IMR-90 (cell line): ENCODE measurements around the gene SLC7A7. TPM values are rescaled to one million over a fixed set of nuclear protein-coding genes. Genes with fewer than 3 reads are reported as not detected.

Experiments used
- ATAC-seq: fragments of 200-7000 bp; cut with Tn5 transposase; 2 replicates; pipeline ENCODE4 v1.9.1; 2020; ENCODE audit warnings: low read depth, mild to moderate bottlenecking, moderate library complexity
- BruUV-seq: library from RNA; stranded (reverse); fragments of 400-500 nt; replicated peaks from 2 replicates; lab custom pipeline; 2021; lab: Mats Ljungman, UMichigan
- CTCF ChIA-PET: fragments of 300-600 bp; formaldehyde crosslinking; extraction: SDS; loops from one replicate; lab custom pipeline; 2021; ENCODE audit warnings: antibody characterized with exemption; lab: Yijun Ruan, JAX
- POLR2A ChIA-PET: fragments of 300-600 bp; sonication (Branson Sonifier 250); formaldehyde crosslinking; loops from one replicate; lab custom pipeline; 2022; ENCODE audit warnings: antibody characterized with exemption; ENCODE audit not compliant: unreplicated experiment; lab: Charles Lee
- DNase-seq: peaks from one replicate; pipeline ENCODE4 v3.0.0; 2013
- H2AFZ ChIP-seq: replicated peaks from 2 replicates; pipeline ENCODE3; 2013; ENCODE audit warnings: low read length, mild to moderate bottlenecking; ENCODE audit not compliant: poor library complexity
- H2AK5ac ChIP-seq: 2 replicates; pipeline ENCODE4 v1.6.1; 2013; ENCODE audit warnings: low read depth, low read length, inconsistent platforms
- H2AK9ac ChIP-seq: replicated peaks from 2 replicates; pipeline ENCODE3; 2013; ENCODE audit warnings: mild to moderate bottlenecking, low read depth, low read length, moderate library complexity; ENCODE audit not compliant: poor library complexity
- H2BK120ac ChIP-seq: 2 replicates; pipeline ENCODE4 v1.6.1; 2013; ENCODE audit warnings: low read depth, low read length, inconsistent platforms
- H2BK15ac ChIP-seq: 3 replicates; pipeline ENCODE4 v1.6.1; 2013; ENCODE audit warnings: low read depth, low read length, inconsistent platforms
- H2BK20ac ChIP-seq: 2 replicates; pipeline ENCODE4 v1.6.1; 2013; ENCODE audit warnings: low read depth, mild to moderate bottlenecking, inconsistent platforms, low read length, moderate library complexity
- H2BK5ac ChIP-seq: 2 replicates; pipeline ENCODE4 v1.6.1; 2013; ENCODE audit warnings: mild to moderate bottlenecking, low read depth, low read length, inconsistent platforms; ENCODE audit not compliant: poor library complexity, severe bottlenecking
- H3K14ac ChIP-seq: replicated peaks from 2 replicates; pipeline ENCODE4 v1.6.1; 2013; ENCODE audit warnings: low read depth, low read length, inconsistent platforms
- H3K18ac ChIP-seq: 2 replicates; pipeline ENCODE4 v1.6.1; 2013; ENCODE audit warnings: low read depth, low read length, control low read depth
- H3K23ac ChIP-seq: 2 replicates; pipeline ENCODE4 v1.6.1; 2013; ENCODE audit warnings: low read depth, low read length, inconsistent platforms
- H3K27ac ChIP-seq: 2 replicates; pipeline ENCODE4 v1.5.1; 2013; ENCODE audit warnings: mild to moderate bottlenecking, control low read depth, low read length; ENCODE audit not compliant: insufficient read depth
- H3K27me3 ChIP-seq: 2 replicates; pipeline ENCODE4 v1.6.1; 2013; ENCODE audit warnings: low read length; ENCODE audit not compliant: control insufficient read depth, insufficient read depth
- H3K36me3 ChIP-seq: 2 replicates; pipeline ENCODE4 v1.6.1; 2013; ENCODE audit warnings: low read length, mixed read lengths; ENCODE audit not compliant: control insufficient read depth, insufficient read depth
- H3K4ac ChIP-seq: 2 replicates; pipeline ENCODE4 v1.6.1; 2013; ENCODE audit warnings: low read depth, low read length, inconsistent platforms
- H3K4me1 ChIP-seq: 2 replicates; pipeline ENCODE4 v1.6.1; 2013; ENCODE audit warnings: low read length, mixed read lengths; ENCODE audit not compliant: control insufficient read depth, insufficient read depth
- H3K4me2 ChIP-seq: 2 replicates; pipeline ENCODE4 v1.6.1; 2013; ENCODE audit warnings: low read depth, mild to moderate bottlenecking, control low read depth, low read length, moderate library complexity
- H3K4me3 ChIP-seq: 2 replicates; pipeline ENCODE4 v1.5.1; 2013; ENCODE audit warnings: low read depth, mild to moderate bottlenecking, control low read depth, low read length, moderate library complexity; ENCODE audit not compliant: insufficient read depth
- H3K56ac ChIP-seq: 2 replicates; pipeline ENCODE4 v1.6.1; 2013; ENCODE audit warnings: low read length, inconsistent platforms; ENCODE audit not compliant: insufficient read depth; ENCODE audit errors: extremely low read depth
- H3K79me1 ChIP-seq, 2 experiments: 2 replicates each; pipeline ENCODE4 v1.6.1; 2013; ENCODE audit warnings: low read length in 2 of 2, inconsistent platforms in 1 of 2, low read depth in 1 of 2
- H3K9ac ChIP-seq: 2 replicates; pipeline ENCODE4 v1.6.1; 2013; ENCODE audit warnings: low read depth, low read length, control low read depth
- H3K9me1 ChIP-seq: 2 replicates; pipeline ENCODE4 v1.6.1; 2013; ENCODE audit warnings: low read length, inconsistent platforms; ENCODE audit not compliant: insufficient read depth
- H3K9me3 ChIP-seq: 2 replicates; pipeline ENCODE4 v1.6.1; 2013; ENCODE audit warnings: low read length; ENCODE audit not compliant: control insufficient read depth, insufficient read depth
- H4K20me1 ChIP-seq: 2 replicates; pipeline ENCODE4 v1.6.1; 2013; ENCODE audit warnings: low read length, inconsistent platforms; ENCODE audit not compliant: insufficient read depth
- H4K5ac ChIP-seq: 2 replicates; pipeline ENCODE4 v1.6.1; 2013; ENCODE audit warnings: mild to moderate bottlenecking, low read depth, low read length, control low read depth
- H4K8ac ChIP-seq, 2 experiments: 2 replicates each; pipeline ENCODE4 v1.6.1; 2013; ENCODE audit warnings: low read depth in 2 of 2, low read length in 2 of 2, control low read depth in 1 of 2, inconsistent platforms in 1 of 2
- H4K91ac ChIP-seq: 2 replicates; pipeline ENCODE4 v1.6.1; 2013; ENCODE audit warnings: low read depth, low read length, inconsistent platforms; ENCODE audit not compliant: insufficient read depth
- CEBPB ChIP-seq: IDR thresholded peaks from 2 replicates; pipeline ENCODE4 v1.6.1; 2012; ENCODE audit warnings: low read depth, low read length, improper control_type of control experiment
- CHD1 ChIP-seq: IDR thresholded peaks from 2 replicates; pipeline ENCODE4 v1.6.1; 2012; ENCODE audit warnings: low read depth, low read length, improper control_type of control experiment
- CTCF ChIP-seq: conservative IDR thresholded peaks from 2 replicates; pipeline ENCODE4 v1.5.1; 2012; ENCODE audit warnings: mild to moderate bottlenecking, low read depth, low read length, improper control_type of control experiment
- ELK1 ChIP-seq: fragments of 150-350 bp; IDR thresholded peaks from 2 replicates; pipeline ENCODE4 v1.6.1; 2016; ENCODE audit warnings: low read depth, mild to moderate bottlenecking, low read length, moderate library complexity, borderline replicate concordance
- FOS ChIP-seq: fragments of 150-350 bp; IDR thresholded peaks from 2 replicates; pipeline ENCODE4 v1.6.1; 2016; ENCODE audit warnings: low read depth, low read length
- MAFK ChIP-seq: IDR thresholded peaks from 2 replicates; pipeline ENCODE4 v1.6.1; 2012; ENCODE audit warnings: low read depth, low read length, improper control_type of control experiment
- MAZ ChIP-seq: IDR thresholded peaks from 2 replicates; pipeline ENCODE4 v1.6.1; 2012; ENCODE audit warnings: low read depth, mild to moderate bottlenecking, low read length, improper control_type of control experiment, moderate library complexity, borderline replicate concordance
- MXI1 ChIP-seq: IDR thresholded peaks from 2 replicates; pipeline ENCODE4 v1.6.1; 2012; ENCODE audit warnings: low read depth, mild to moderate bottlenecking, low read length, moderate library complexity, borderline replicate concordance
- POLR2A ChIP-seq: IDR thresholded peaks from 2 replicates; pipeline ENCODE4 v1.6.1; 2012; ENCODE audit warnings: mild to moderate bottlenecking, low read depth, low read length
- RAD21 ChIP-seq: IDR thresholded peaks from 2 replicates; pipeline ENCODE4 v1.6.1; 2012; ENCODE audit warnings: low read length, improper control_type of control experiment
- RCOR1 ChIP-seq: IDR thresholded peaks from 2 replicates; pipeline ENCODE4 v1.6.1; 2012; ENCODE audit warnings: mild to moderate bottlenecking, low read length, improper control_type of control experiment; ENCODE audit not compliant: insufficient replicate concordance
- RFX5 ChIP-seq: IDR thresholded peaks from 2 replicates; pipeline ENCODE4 v1.8.0; 2012; ENCODE audit warnings: low read depth, mild to moderate bottlenecking, low read length, moderate library complexity
- WGBS, 2 experiments: methylation state at CpG; one replicate each; pipeline versions ENCODE4 v1.1.5 to v1.1.7; 2013; ENCODE audit warnings: missing lambda C conversion rate in 2 of 2; ENCODE audit not compliant: insufficient read length in 1 of 2; ENCODE audit errors: extremely low coverage in 2 of 2; 5-methylcytosine and 5-hydroxymethylcytosine counted together
- dilution Hi-C: fragments of 300-500 bp; cut with HindIII; formaldehyde crosslinking; loops from one replicate; pipeline ENCODE4 v1.14.3; 2018; ENCODE audit warnings: low sequenced_read_pairs; ENCODE audit not compliant: unreplicated experiment
- in situ Hi-C: fragments of 300-500 bp; cut with MboI; formaldehyde crosslinking; loops from 3 replicates; pipeline ENCODE4 v1.14.3; 2019; ENCODE audit warnings: low sequenced_read_pairs, inconsistent platforms, mixed read lengths
- intact Hi-C: fragments of 100-400 bp; cut with micrococcal nuclease; formaldehyde crosslinking; loops from 2 replicates; pipeline ENCODE4 v1.10.0; 2022
- polyA plus RNA-seq, 3 experiments: library from polyadenylated mRNA; depleted of rRNA; stranded (reverse); fragments of >200 nt; gene quantifications; 2 replicates each; pipeline ENCODE4 v1.2.3, GENCODE V29; 2012; ENCODE audit warnings: low replicate concordance in 1 of 3
- total RNA-seq: library from RNA; depleted of rRNA; stranded (reverse); fragments of >200 nt; gene quantifications from 2 replicates; pipeline ENCODE4 v1.2.3, GENCODE V29; 2012
- TF ChIP-seq, protein P1 (sequence below): fragments of 150-350 bp; IDR thresholded peaks from 2 replicates; pipeline ENCODE4 v1.6.1; 2017; ENCODE audit warnings: mild to moderate bottlenecking, antibody characterized with exemption, low read length, low read depth

Gene SLC7A7
- total and polyA plus RNA-seq, 2 of the 4 experiments (the other 2 are of a cell fraction): 1.8 to 2.0 TPM

DNA sequence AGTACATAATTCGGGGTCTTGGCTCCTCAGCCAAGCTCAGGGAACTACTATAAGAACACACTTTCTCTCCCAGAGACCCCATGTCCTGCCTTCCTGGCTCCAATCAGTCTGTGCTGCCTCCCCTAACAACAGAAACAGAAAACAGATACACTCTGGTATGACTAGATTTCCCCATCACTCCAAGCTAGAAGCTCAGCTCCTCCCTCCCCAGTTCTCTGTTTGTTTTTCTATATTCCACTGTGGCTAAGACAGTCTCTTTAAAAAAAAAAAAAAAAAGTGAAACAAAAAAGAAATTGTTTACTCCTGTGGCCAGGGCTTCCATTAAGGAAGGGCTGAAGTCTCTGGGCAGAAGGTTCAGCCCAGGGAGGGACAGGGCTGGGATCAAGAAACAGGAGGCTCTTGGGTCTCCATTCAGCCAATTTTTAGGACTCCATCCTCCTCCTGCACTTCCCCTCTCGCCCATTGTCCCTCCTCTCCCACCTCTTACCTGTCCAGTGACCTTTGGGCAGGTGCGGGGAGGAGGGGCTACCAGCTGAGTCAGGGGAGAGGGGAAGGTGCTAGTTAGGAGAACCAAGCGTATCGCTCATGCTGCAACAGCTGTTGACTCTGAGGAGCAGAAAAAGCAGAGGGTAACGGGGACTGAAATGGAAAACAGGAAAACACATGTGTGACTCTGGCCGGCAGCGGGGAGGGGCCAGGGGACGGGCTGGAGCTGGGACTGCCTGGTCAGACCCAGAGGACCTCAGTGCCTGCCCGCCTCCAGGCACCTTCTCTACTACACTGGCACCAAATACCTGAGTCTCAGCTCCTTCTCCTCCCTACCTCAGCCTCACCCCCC lies 4.1 kb upstream of the SLC7A7 start:
- Histone ChIP-seq H3K4me2 (peak overlapping the region; percentile 74), H2BK120ac (peak overlapping the region; percentile 95), H2BK5ac (peak overlapping the region; percentile 77), H3K14ac (peak overlapping the region; percentile 79), H2BK15ac (peak overlapping the region; percentile 98), H2AFZ (peak overlapping the region; percentile 95), H3K18ac (peak overlapping the region; percentile 90), H4K91ac (peak overlapping the region; percentile 97), H2BK20ac (peak overlapping the region; percentile 91), H3K27me3 (no peaks in the 10 kb centered on the region), H3K27ac (peak overlapping the region; percentile 93), H2AK9ac (peak overlapping the region; percentile 98), H3K9ac (peak overlapping the region; percentile 70), H2AK5ac (peak overlapping the region; percentile 80), H3K9me1 (peaks cover 19% of the 10 kb centered on the region), H4K8ac (peak overlapping the region; percentile 70 to 95; a peak in 3 of 4 replicates), H3K9me3 (no peaks in the 10 kb centered on the region), H3K56ac (peak overlapping the region; percentile 58; the same call in 1 of the 2 replicates), H3K79me1 (peaks cover 0 to 11% of the 10 kb centered on the region in 2 experiments; a peak in 1 of 4 replicates), H3K4me3 (peak overlapping the region; percentile 20; the same call in 1 of the 2 replicates), H3K4ac (peak overlapping the region; percentile 97), H3K4me1 (peaks cover 35% of the 10 kb centered on the region), H4K20me1 (no peaks in the 10 kb centered on the region), H4K5ac (peak overlapping the region; percentile 90), H3K36me3 (no peaks in the 10 kb centered on the region), H3K23ac (peak overlapping the region; percentile 92)
- dilution Hi-C loops: no loop called here
- DNase-seq (peak; percentile 85), ATAC-seq (peak; percentile 73)
- BruUV-seq: no TSS peak
- TF ChIP-seq RAD21 (no peak), MAZ (peak; percentile 25; the same call in 1 of the 2 replicates), ELK1 (no peak), MXI1 (0 out of 2 replicates have a peak, but pooled peaks have one; percentile 8), FOS (no peak), CEBPB (peak; percentile 78), CTCF (no peak), RCOR1 (no peak), RFX5 (no peak), CHD1 (no peak), POLR2A (peak; percentile 24), MAFK (no peak)
- TF ChIP-seq, protein P1, sequence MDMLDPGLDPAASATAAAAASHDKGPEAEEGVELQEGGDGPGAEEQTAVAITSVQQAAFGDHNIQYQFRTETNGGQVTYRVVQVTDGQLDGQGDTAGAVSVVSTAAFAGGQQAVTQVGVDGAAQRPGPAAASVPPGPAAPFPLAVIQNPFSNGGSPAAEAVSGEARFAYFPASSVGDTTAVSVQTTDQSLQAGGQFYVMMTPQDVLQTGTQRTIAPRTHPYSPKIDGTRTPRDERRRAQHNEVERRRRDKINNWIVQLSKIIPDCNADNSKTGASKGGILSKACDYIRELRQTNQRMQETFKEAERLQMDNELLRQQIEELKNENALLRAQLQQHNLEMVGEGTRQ: no peak
- ChIA-PET CTCF (interaction anchor here (0.6 to 1.1 kb wide), 3 partner anchors 17 to 97 kb away, joined by 3 read pairs; no protein-coding TSS in a partner anchor), POLR2A (interaction anchor here (0.6 to 1.0 kb wide), 7 partner anchors 8 to 269 kb away, joined by 3 to 9 read pairs (median 6); no protein-coding TSS in a partner anchor)
- WGBS, 2 experiments: 53% methylated on average over 3 of the region's 10 CpGs; no CpG with 5 or more reads in 1 of the 2 experiments
- intact Hi-C loops: loop anchor here (2.0 to 5.0 kb wide), 2 partner anchors 37 to 53 kb away; partner anchors contain the start of gene OXA1L
- in situ Hi-C loops: no loop called here
